GM19023 (cell line): Measurements from ENCODE around the gene TIGIT.
"Not testable (repeated sequence)": the region's sequence is repeated elsewhere in the genome, so short reads cannot be mapped to it uniquely, and the experiment has no call there.

Source experiments
- ATAC-seq: cut with Tn5 transposase; IDR thresholded peaks from one replicate; pipeline ENCODE4 v1.9.1; 2021; ENCODE audit warnings: mild to moderate bottlenecking, moderate library complexity; ENCODE audit not compliant: unreplicated experiment

Gene TIGIT

DNA sequence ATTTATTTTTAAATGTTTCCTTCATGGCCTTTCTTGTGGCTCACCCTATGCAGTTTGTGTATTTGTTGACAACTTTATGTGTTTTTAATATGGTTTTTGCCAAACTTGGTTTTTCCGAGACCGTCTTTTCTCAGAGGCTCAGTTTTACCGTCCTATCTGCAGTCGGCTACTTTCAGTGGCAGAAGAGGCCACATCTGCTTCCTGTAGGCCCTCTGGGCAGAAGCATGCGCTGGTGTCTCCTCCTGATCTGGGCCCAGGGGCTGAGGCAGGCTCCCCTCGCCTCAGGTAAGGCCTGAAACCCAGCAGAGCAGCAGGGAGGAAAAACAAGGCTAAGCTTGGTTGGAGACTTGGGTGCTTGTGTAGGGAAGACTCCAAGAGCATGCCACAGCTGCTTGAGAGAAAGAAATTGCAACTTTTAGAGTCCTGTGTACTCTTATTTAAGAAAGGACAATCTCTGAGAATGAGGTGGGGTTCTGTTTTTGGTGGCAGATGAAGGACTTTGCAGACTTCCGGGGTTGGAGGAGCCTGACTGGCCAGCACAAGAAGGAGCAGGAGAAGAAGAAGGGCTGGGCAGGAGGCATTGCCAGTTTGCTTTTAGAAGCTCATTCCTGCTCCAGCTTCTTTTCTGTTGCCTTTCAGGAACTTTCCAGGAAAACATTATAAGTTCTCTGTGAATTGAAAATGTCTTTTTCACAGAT is at the start of gene TIGIT:
Gene TIGIT (plus strand): TSS at position 191 of the 698 bp plus-strand sequence. CDS start 34 bp downstream, at position 225.
- no peak for ATAC-seq

GRCh38 chr3:114252954-114253353 is 40.9 kb upstream of the TIGIT start:
- ATAC-seq = no peak

GRCh38 chr3:114253505-114253904 is 40.3 kb upstream of the TIGIT start:
- no peak for ATAC-seq

GRCh38 chr3:114259566-114259965 is 34.3 kb upstream of the TIGIT start:
- no peak for ATAC-seq

- ATAC-seq = no peak
Observed at GRCh38 chr3:114260152-114260551, 33.7 kb upstream of the TIGIT start.

DNA sequence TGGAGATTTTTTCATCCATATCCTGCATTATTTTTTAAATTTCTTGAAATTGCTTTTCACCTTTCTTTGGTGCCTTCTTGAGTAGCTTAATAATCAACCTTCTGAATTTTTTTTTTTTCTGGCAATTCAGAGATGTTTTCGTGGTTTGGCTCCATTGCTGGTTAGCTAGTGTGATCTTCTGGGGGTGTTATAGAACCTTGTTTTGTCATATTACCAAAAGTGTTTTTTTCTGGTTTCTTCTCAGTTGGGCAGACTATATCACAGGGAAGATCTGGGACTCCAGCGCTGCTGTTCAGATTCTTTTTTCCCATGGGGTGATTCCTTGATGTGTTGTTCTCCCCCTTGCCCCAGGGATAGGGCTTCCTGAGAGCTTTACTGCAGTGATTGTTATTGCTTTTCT is 23.8 kb upstream of the TIGIT start:
- no peak for ATAC-seq

- no peak for ATAC-seq
Observed at GRCh38 chr3:114272271-114272670, 21.6 kb upstream of the TIGIT start.

DNA sequence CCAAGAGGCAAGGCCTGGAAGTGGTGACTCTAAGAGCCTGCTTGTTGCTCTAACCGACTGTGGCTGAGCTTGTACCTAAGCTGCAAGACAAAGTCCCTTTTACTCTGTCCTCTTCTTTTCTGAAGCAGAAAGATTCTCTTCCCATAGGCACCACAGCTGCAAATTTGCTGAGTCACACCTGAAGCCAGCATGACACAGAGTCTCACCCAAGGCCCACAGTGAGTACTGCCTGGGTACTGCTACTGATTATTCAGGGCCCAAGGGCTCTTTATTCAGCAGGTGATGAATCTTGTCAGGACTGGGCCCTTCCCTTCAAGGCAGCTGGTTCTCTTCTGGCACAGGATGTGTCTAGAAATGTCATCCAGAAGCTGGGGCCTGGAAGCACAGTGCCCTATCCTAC is 18.9 kb upstream of the TIGIT start:
- no peak for ATAC-seq

DNA sequence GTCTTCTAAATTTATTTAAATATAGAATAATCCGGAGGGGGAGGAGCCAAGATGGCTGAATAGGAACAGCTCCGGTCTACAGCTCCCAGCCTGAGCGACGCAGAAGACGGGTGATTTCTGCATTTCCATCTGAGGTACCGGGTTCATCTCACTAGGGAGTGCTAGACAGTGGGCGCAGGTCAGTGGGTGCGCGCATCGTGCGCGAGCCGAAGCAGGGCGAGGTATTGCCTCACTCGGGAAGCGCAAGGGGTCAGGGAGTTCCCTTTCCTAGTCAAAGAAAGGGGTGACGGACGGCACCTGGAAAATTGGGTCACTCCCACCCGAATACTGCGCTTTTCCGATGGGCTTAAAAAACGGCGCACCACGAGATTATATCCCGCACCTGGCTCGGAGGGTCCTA is 17.0 kb upstream of the TIGIT start:
- not testable (repeated sequence) for ATAC-seq

DNA sequence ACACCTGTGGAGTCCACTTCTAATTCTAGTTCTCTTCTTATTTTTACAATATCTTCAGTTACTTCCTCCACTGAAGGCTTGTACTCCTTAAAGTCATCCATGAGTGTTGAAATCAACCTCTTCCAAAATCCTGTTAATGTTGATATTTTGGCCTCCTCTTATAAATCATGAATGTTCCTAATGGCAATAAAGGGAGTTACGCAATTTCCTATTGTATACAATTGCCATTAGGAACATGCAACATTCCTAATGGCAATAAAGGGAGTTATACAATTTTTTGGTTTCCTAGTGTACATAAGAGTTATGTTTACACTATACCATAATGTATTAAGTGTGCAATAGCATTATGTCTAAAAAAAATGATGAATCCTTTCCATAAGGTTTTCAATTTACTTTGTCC is 9.2 kb upstream of the TIGIT start:
- ATAC-seq = no peak

DNA sequence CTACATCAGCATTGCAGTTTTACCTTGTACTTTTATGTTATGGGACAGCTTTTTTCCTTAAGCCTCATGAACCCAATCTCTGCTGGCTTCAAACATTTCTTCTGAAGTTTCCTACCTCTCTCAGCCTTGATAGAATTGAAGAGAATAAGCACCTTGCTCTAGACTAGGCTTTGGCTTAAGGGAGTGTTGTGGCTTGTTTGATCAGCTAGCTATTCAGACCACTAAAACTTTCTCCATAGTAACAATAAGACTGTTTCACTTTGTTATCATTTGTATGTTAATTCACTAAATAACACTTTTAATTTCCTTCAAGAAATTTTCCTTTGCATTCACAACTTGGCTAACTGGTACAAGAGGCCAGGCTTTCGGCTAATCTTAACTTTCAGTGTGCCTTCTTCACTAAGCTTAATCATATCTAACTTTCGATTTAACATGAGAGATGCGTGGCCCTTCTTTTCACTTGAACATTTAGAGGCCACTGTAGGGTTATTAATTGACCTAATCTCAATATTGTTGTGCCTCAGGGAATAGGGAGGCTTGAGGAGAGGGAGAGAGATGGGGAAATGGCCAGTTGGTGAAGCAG is 8.1 kb upstream of the TIGIT start:
- no peak for ATAC-seq

- no peak for ATAC-seq
Observed at GRCh38 chr3:114286266-114286665, 7.6 kb upstream of the TIGIT start.

- peak; percentile 95 for ATAC-seq
Observed at GRCh38 chr3:114290911-114291901, 2.6 kb upstream of the TIGIT start.

DNA sequence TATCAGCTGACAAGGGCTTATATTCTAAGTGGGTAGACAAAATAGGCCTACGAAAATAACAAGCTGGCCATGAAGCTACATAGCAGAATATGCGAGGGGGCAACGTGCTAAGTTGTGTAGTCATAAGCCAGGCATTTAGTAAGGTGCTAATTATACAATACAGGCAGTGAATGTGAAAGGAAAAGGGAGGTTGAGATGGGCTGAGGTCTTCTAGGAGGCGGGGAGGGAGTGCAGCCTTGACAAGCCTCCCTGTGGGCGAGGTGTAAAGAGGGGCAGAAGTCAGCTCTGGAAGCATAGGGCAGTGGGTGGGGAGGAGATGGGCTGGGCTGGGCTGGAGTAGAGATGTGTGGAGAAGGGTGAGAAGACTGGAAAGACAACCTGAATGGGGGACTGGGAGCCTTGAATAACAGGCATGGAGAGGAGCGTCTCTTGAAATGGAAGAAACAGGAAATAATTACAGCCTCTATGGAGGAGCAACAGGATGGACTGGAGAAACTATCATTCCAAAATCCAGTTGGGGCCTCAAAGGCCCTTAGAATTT is 1.2 kb downstream of the TIGIT start:
- no peak for ATAC-seq

GRCh38 chr3:114295946-114296345 is 2.1 kb downstream of the TIGIT start:
- no peak for ATAC-seq

DNA sequence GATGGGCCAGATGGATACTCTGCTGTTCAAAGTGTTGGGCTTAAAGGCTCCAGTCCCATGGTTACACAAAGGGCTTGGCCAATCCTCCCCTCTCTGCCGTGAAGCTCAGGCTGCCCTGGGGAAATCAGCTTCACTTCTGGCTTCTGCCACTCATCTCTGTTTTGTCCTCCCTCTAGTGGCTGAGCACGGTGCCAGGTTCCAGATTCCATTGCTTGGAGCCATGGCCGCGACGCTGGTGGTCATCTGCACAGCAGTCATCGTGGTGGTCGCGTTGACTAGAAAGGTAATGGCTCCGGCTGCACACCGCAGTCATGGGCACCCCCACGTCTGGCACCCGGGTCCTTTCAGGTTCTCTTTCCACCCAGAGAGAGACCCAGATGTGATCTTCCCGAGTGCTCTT is 5.6 kb downstream of the TIGIT start:
- ATAC-seq = no peak

GRCh38 chr3:114299941-114300624 is 6.3 kb downstream of the TIGIT start:
- no peak for ATAC-seq

DNA sequence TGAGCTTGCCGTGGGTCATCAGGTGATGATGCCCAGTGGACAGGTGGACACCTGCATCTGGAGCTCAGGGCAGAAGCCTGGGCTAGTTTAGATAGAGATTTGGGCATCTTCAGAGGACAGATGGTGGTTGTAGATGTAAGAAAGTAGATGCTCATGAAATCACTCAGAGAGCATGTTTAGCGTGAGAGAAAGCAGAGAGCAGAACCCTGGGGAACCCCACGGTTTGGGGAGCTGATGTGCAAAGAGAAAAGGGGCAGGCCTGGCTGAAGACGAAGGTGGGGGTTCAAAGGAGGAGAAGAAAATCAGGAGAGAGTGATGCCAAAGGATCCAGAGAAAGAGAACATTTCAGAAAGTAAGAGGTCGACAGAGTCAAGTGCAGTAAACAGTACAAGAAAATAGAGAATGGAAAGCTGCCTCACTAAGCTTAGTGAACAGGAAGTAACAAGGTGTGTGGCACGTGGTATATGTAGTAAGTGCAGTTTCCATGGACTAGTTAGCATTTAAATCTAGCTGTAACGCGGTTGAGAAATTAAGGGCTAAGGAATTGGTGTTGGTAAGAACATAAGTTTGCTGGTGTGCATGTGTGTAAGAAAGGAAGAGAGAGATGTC is 13.5 kb downstream of the TIGIT start:
- peak; percentile 54 for ATAC-seq

DNA sequence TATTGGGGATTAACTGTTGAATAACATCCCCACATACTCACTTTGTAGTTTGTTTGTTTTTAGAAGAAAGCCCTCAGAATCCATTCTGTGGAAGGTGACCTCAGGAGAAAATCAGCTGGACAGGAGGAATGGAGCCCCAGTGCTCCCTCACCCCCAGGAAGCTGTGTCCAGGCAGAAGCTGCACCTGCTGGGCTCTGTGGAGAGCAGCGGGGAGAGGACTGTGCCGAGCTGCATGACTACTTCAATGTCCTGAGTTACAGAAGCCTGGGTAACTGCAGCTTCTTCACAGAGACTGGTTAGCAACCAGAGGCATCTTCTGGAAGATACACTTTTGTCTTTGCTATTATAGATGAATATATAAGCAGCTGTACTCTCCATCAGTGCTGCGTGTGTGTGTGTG is 14.0 kb downstream of the TIGIT start:
- no peak for ATAC-seq

- peak; percentile 14 for ATAC-seq
Observed at GRCh38 chr3:114308377-114308776, 14.5 kb downstream of the TIGIT start.
